ENCODE measurements around the gene IL17RE. TPM values are rescaled to one million over a fixed set of nuclear protein-coding genes. Genes with fewer than 3 reads are reported as not detected.
A peak's percentile ranks its signal among the peaks of the same experiment; 100 is the strongest.

IL17RE gene
- total and polyA plus RNA-seq, 9 of the 15 experiments (the other 6 are each of a cell fraction or from before 2014, with no cell fraction given) = 0.32 to 1.9 (median 0.51) TPM; not detected in 4

DNA sequence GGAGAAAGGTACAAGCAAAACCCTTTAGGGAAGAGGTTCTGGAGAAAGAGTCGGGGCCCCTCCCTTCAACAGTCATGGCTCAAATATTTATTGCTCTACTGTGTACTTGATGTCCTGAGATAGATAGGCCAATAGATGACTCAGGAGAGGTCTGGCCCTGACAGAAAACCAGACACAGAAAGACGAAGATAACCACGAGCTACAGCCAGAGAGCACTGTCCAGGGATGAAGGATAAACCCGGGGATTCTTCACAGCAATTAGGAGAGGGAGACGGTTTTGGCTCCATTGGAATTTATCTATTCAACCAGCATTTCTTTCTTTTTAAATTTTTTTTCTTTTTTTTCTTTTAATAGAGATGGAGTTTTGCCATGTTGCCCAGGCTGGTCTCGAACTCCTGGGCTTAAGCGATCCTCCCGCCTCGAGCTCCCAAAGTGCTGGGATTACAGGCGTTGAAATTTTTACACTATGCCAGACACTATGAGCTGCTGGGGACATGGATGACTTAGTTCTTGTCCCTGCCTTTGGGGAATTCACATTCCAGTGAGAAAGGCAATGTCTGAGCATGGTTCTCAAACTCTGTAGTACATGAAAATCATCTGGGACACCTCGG, 18.0 kb upstream of the IL17RE start (continued):
- TF ChIP-seq, protein P1, sequence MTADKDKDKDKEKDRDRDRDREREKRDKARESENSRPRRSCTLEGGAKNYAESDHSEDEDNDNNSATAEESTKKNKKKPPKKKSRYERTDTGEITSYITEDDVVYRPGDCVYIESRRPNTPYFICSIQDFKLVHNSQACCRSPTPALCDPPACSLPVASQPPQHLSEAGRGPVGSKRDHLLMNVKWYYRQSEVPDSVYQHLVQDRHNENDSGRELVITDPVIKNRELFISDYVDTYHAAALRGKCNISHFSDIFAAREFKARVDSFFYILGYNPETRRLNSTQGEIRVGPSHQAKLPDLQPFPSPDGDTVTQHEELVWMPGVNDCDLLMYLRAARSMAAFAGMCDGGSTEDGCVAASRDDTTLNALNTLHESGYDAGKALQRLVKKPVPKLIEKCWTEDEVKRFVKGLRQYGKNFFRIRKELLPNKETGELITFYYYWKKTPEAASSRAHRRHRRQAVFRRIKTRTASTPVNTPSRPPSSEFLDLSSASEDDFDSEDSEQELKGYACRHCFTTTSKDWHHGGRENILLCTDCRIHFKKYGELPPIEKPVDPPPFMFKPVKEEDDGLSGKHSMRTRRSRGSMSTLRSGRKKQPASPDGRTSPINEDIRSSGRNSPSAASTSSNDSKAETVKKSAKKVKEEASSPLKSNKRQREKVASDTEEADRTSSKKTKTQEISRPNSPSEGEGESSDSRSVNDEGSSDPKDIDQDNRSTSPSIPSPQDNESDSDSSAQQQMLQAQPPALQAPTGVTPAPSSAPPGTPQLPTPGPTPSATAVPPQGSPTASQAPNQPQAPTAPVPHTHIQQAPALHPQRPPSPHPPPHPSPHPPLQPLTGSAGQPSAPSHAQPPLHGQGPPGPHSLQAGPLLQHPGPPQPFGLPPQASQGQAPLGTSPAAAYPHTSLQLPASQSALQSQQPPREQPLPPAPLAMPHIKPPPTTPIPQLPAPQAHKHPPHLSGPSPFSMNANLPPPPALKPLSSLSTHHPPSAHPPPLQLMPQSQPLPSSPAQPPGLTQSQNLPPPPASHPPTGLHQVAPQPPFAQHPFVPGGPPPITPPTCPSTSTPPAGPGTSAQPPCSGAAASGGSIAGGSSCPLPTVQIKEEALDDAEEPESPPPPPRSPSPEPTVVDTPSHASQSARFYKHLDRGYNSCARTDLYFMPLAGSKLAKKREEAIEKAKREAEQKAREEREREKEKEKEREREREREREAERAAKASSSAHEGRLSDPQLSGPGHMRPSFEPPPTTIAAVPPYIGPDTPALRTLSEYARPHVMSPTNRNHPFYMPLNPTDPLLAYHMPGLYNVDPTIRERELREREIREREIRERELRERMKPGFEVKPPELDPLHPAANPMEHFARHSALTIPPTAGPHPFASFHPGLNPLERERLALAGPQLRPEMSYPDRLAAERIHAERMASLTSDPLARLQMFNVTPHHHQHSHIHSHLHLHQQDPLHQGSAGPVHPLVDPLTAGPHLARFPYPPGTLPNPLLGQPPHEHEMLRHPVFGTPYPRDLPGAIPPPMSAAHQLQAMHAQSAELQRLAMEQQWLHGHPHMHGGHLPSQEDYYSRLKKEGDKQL (CRISPR knock-in tag; IDR thresholded peaks at IDR 0.05; ENCODE audit: borderline replicate concordance) = no peak
- TF ChIP-seq ZNF263 (CRISPR knock-in tag; IDR thresholded peaks at IDR 0.05; ENCODE audit: borderline replicate concordance) (peak; percentile 99), PPARD (CRISPR knock-in tag; IDR thresholded peaks at IDR 0.05) (no peak), RCOR1 (IDR thresholded peaks at IDR 0.05; ENCODE audit: borderline replicate concordance in 1 of 2, low read depth in 2 of 2, low read length in 2 of 2) (peak in 1 of 2 experiments; percentile 89; a peak in 2 of 4 replicates), YY1 (IDR thresholded peaks at IDR 0.05; ENCODE audit: borderline replicate concordance in 1 of 3, control insufficient read depth in 1 of 3, extremely low read depth in 1 of 3, insufficient read depth in 3 of 3, insufficient read length in 1 of 3, insufficient replicate concordance in 2 of 3, low read depth in 1 of 3, low read length in 2 of 3) (no peak)

Data from K562 (cell line).